Central memory CD8-positive, alpha-beta T cell (primary cell): Measurements from ENCODE around the gene MACO1.

Experiments used
- ATAC-seq: fragments of 150-1000 bp; cut with Tn5 transposase; replicated peaks from 2 replicates; pipeline ENCODE4 v1.10.0; 2022; ENCODE audit warnings: mild to moderate bottlenecking, moderate FRiP score, moderate number of reproducible peaks; ENCODE audit not compliant: poor library complexity, severe bottlenecking; ENCODE audit errors: extremely low read depth
- DNase-seq, 2 donors: peaks; one replicate each; pipeline ENCODE4 v3.0.0; 2021; ENCODE audit warnings: low spot score in 2 of 2
- H3K27ac Mint-ChIP-seq: one replicate; pipeline ENCODE4 v1.8.0; 2022; ENCODE audit warnings: low read depth, mild to moderate bottlenecking, moderate library complexity, mixed read lengths
- H3K27me3 Mint-ChIP-seq: one replicate; pipeline ENCODE4 v1.8.0; 2022; ENCODE audit warnings: mixed read lengths
- H3K36me3 Mint-ChIP-seq: one replicate; pipeline ENCODE4 v1.8.0; 2022; ENCODE audit warnings: mild to moderate bottlenecking, moderate library complexity, mixed read lengths; ENCODE audit not compliant: insufficient read depth
- H3K4me1 Mint-ChIP-seq: one replicate; pipeline ENCODE4 v1.8.0; 2022; ENCODE audit warnings: mixed read lengths
- H3K4me3 Mint-ChIP-seq: one replicate; pipeline ENCODE4 v1.8.0; 2022; ENCODE audit warnings: mild to moderate bottlenecking, moderate library complexity, mixed read lengths
- H3K9me3 Mint-ChIP-seq: one replicate; pipeline ENCODE4 v1.8.0; 2022; ENCODE audit warnings: mixed read lengths

The MACO1 gene

DNA sequence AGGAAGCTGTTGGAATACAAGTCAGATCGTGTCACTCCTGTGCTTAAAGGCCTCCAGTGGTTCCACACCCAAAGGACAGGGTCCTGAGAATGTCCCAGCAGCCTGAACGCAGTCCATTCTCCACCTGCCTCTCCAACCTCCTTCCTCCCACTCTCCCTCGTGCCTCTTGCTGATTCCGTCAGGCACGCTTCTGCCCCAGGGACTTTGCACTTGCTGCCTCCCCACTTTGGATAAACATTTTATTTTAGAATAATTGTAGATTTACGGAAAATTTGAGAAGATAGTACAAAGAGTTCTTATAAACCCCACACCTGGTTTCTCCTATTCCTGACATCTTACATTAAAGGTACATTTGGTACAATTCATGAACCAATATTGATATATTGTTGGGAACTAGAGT lies 84.3 kb downstream of the MACO1 start:
- H3K4me3 Mint-ChIP-seq: no peak overlapping the region
- H3K4me1 Mint-ChIP-seq: no peaks in the 10 kb centered on the region
- no peaks in the 10 kb centered on the region for H3K9me3 Mint-ChIP-seq
- no peak overlapping the region for H3K27ac Mint-ChIP-seq
- DNase-seq (no peak), ATAC-seq (no peak)
- H3K27me3 Mint-ChIP-seq: no peaks in the 10 kb centered on the region
- no peaks in the 10 kb centered on the region for H3K36me3 Mint-ChIP-seq

DNA sequence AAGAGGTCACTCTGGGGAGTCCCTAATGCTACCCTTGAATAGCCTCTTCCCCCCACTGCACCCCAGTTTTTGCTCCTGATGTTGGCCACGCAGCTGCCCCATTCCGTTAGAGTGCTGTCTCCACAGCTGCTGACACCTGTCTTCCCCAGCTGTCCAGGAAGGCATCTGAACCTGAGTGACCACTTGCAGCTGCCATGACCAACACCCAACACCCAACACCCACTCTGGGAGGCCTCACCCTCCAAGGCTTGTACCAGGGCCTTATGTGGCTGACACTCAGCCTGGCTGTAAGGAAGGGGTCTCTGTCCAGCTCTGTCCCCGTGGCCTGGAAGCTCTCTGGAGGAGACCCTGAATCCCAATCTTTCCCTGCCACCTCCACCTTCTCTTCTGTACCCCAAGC lies 86.0 kb downstream of the MACO1 start:
- no peaks in the 10 kb centered on the region for H3K36me3 Mint-ChIP-seq
- no peaks in the 10 kb centered on the region for H3K9me3 Mint-ChIP-seq
- H3K4me3 Mint-ChIP-seq: no peak overlapping the region
- H3K27me3 Mint-ChIP-seq: no peaks in the 10 kb centered on the region
- H3K4me1 Mint-ChIP-seq: peaks cover 7% of the 10 kb centered on the region
- DNase-seq: no peak
- ATAC-seq: no peak
- no peak overlapping the region for H3K27ac Mint-ChIP-seq

DNA sequence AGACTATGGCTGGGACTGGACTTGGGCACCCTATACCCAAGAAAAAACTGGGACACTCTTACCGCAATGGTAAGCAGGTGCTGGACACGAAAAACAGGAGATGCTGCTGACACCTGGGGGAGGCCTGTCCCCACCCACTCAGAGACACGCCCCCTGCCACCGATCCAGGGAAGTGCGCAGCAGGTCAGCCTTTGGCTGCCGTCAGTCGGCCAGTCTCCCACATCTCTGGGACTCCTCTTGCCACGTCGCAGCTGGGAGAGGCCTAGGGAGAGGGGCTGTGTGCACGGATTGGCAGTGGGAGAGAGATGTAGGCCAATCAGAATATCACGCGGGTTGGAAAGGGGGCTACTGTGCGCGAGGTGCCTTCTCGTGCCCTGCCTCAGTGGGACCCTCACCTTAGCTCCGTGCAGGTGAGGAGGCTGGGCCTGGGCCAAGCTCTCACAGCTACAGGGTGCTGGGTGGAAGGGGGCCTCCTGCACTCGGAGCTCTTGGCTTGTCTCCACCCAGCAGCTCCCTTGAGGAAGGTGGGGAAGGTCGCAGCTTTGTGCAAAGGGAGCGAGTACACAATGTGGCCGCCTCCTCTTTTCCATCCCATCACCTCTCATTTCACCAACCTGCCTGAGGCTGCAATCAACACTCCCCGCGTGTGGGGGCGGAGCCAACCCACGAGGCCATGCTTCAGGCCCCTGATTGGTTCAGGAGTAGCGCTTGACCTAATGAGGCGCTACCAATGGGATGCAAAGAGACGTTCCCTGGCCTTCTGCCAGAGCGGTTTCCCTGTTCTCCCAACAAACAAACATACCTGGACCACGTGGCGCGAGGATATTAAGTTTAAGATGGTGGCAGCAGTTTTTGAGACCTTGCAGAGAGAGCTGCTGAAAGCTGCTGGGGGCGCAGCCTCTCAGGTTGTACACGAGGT lies 87.0 kb downstream of the MACO1 start:
- DNase-seq (no peak), ATAC-seq (no peak)
- Mint-ChIP-seq H3K9me3 (no peaks in the 10 kb centered on the region), H3K4me1 (peaks cover 7% of the 10 kb centered on the region), H3K36me3 (no peaks in the 10 kb centered on the region), H3K27ac (no peak overlapping the region), H3K4me3 (no peak overlapping the region), H3K27me3 (no peaks in the 10 kb centered on the region)

DNA sequence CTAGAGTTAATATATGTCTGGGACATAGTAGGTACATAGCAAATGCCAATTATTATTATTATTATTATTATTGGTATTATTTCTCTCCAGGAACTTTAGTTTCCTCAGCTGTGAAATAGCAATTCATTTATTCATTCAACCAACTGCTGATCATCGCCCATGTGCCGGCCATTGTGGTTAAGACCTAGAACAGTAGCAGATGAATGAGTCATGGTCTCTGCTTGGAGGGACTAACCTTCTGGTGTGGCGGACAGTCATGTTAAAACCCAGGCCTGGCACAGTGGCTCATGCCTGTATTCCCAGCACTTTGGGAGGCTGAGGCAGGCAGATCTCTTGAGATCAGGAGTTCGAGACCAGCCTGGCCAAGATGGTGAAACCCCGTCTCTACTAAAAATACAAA lies 88.9 kb downstream of the MACO1 start:
- no peak for ATAC-seq

DNA sequence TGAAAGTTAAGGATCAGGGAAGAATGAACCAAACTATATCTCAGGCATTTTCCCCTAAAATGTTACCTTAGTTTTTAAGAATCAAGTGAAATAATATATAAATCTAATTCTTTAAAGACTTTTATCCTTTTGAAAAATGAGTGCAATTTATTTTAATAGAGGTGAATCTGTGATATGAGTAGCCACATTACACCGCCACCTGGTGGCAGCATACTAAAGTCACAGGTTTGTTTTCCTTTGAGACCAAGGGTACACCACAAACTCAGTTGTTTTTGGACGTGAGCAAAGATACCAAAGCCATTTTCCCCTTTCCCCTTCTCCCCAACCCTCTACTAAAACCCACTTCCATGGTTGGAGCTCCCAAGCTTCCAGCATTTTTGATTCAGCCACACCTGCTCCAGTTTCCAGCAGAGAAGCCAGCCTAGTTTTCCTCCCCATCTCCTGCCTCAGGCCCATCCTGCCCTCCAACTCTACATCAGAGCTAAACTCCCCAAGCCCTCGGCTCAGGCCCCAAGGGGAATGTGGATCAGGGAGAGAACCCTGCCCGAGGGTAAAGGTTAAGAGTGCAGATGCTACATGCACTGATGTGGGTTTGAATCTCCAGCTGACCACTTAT lies 89.9 kb downstream of the MACO1 start:
- H3K27me3 Mint-ChIP-seq: no peaks in the 10 kb centered on the region
- H3K4me3 Mint-ChIP-seq: no peak overlapping the region
- no peak overlapping the region for H3K27ac Mint-ChIP-seq
- H3K9me3 Mint-ChIP-seq: peaks cover 4% of the 10 kb centered on the region
- H3K4me1 Mint-ChIP-seq: peaks cover 7% of the 10 kb centered on the region
- DNase-seq: peak; percentile 41 to 50
- peak; percentile 54 for ATAC-seq
- H3K36me3 Mint-ChIP-seq: no peaks in the 10 kb centered on the region

More for the DNA sequence above, 88.9 kb downstream of the MACO1 start:
- no peaks in the 10 kb centered on the region for H3K36me3 Mint-ChIP-seq
- H3K4me1 Mint-ChIP-seq: peaks cover 7% of the 10 kb centered on the region
- no peak overlapping the region for H3K4me3 Mint-ChIP-seq
- H3K9me3 Mint-ChIP-seq: no peaks in the 10 kb centered on the region
- no peaks in the 10 kb centered on the region for H3K27me3 Mint-ChIP-seq
- H3K27ac Mint-ChIP-seq: no peak overlapping the region
- DNase-seq: no peak

DNA sequence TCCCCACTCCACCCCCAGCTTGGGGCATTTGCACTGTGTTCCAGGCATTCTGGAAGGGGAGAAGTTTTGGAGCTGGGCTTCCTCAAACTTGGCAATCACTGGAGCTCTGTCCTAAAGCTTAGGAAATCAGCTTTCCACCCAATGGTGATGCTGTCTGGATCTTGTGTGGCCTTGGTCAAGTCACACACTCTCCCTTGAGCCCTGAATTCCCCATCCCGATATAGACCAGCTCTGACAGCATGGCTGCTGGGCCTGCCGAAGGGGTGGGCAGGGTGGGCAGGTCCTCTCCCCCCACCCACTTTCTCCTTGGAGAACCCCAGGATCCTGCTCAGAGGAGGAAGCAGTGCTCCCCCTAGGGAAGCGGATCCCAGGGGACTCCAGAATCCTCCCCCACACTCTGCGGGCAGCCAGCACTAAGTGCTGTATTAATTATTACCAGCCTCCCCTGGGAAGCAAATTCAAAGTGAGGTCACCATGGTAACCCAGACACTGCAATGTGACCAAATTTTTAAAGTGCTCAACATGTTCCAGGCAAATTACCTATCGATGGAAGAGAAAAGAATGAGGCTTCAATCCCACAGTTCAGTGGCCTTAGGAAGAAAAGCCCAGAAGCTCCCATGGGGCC lies 91.4 kb downstream of the MACO1 start:
- DNase-seq (no peak), ATAC-seq (no peak)
- Mint-ChIP-seq H3K36me3 (no peaks in the 10 kb centered on the region), H3K4me3 (no peak overlapping the region), H3K4me1 (peaks cover 7% of the 10 kb centered on the region), H3K9me3 (peaks cover 4% of the 10 kb centered on the region), H3K27ac (no peak overlapping the region), H3K27me3 (no peaks in the 10 kb centered on the region)

DNA sequence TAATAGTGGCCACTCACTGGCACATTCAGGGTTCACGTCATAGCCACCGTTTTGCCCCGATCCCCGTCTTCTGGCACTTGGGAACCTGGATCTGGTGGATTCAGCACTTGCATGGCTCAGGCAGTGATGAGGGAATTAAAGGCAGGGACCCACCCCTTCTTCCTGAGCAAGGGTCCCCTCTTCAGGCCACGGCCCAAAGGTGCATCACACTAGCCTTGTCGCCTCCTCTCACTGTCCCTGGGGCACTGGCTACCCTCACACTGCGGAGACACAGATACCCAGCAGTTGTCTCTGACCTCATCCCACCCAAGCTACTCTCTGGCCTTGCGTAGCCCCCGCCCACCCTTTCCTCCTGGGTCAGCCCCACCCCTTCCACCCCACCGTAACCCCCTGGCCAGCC lies 92.8 kb downstream of the MACO1 start:
- no peaks in the 10 kb centered on the region for H3K36me3 Mint-ChIP-seq
- no peak for ATAC-seq
- DNase-seq: no peak
- H3K4me1 Mint-ChIP-seq: peaks cover 7% of the 10 kb centered on the region
- H3K27ac Mint-ChIP-seq: no peak overlapping the region
- peaks cover 4% of the 10 kb centered on the region for H3K9me3 Mint-ChIP-seq
- no peak overlapping the region for H3K4me3 Mint-ChIP-seq
- H3K27me3 Mint-ChIP-seq: no peaks in the 10 kb centered on the region

DNA sequence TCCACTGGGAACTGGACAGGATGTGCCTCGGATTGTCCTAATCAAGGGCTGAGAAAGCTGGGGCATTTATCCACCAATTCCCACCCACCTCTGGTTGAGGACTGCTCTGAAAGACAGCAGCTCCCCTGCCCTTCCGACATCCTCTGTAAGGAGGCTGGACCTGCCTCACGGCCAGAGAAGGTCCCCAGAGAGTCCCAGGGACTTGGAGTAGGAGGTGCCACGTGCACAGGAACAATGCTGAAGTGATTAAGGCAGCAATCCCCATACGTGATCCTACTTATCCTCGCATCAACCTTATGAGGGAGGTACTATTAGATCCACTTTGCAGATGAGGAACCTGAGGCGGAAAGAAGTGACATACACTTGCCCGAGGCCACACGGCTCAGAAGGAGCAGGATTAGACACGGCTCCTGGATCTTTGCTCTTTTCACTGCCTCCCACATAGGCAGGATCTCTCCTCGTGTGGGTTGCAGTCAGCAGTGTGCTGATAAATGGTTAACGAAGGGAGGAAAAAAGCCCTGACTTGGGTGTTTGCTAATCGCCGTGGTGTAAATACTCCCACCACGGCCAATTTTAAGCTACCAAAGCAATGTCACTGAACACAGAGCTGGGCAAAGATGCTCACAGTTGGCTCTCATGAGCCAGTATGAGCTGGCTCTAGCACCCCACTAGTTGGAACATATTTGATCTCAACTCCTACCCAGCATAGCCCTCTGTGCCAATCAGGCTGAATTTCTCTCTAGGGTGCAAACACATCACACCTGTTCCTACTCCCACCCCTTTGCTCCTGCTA lies 94.1 kb downstream of the MACO1 start:
- Mint-ChIP-seq H3K27me3 (no peaks in the 10 kb centered on the region), H3K27ac (no peak overlapping the region), H3K4me3 (no peak overlapping the region), H3K36me3 (no peaks in the 10 kb centered on the region), H3K4me1 (peaks cover 7% of the 10 kb centered on the region), H3K9me3 (peaks cover 4% of the 10 kb centered on the region)
- no peak for DNase-seq
- no peak for ATAC-seq

DNA sequence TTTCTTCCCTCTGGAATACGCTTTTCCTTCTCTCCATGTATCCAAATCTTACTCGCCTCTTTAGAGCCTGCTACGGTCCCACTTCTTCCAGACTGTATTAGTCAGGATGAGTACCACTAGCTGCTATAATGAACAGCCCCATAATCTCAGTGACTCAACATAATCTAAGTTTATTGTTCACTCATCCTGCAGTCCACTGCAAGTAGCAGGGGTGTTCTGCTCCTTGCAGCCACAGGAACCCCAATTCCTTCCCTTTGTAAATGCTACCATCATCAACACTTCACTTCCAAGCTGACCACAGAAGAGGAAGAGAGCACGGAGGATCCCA lies 94.6 kb downstream of the MACO1 start:
- Mint-ChIP-seq H3K27ac (no peak overlapping the region), H3K4me3 (no peak overlapping the region), H3K27me3 (no peaks in the 10 kb centered on the region), H3K4me1 (peaks cover 7% of the 10 kb centered on the region), H3K36me3 (no peaks in the 10 kb centered on the region), H3K9me3 (peaks cover 4% of the 10 kb centered on the region)
- ATAC-seq: no peak
- DNase-seq: no peak

DNA sequence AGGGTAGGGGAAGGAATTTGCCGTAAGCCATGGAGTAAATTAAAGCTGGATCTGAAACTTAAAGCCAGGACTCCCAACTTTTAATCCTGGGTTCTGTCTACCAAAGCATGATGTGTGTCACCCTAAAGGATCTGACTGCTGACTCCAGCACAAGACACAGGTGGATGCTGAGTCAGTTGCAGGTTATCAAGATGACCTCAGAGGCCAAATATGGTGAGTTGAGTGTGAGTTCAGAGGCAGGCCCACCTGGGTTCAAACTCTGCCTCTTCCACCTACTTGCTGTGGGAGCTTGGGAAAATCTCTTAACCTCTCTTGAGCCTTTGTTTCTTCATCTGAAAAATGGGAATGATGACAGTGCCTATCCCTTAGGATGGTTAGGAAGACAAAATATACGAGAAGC lies 96.1 kb downstream of the MACO1 start:
- H3K27me3 Mint-ChIP-seq: no peaks in the 10 kb centered on the region
- H3K4me1 Mint-ChIP-seq: no peaks in the 10 kb centered on the region
- no peak overlapping the region for H3K4me3 Mint-ChIP-seq
- H3K9me3 Mint-ChIP-seq: peaks cover 4% of the 10 kb centered on the region
- H3K36me3 Mint-ChIP-seq: no peaks in the 10 kb centered on the region
- no peak overlapping the region for H3K27ac Mint-ChIP-seq
- no peak for ATAC-seq
- no peak for DNase-seq

DNA sequence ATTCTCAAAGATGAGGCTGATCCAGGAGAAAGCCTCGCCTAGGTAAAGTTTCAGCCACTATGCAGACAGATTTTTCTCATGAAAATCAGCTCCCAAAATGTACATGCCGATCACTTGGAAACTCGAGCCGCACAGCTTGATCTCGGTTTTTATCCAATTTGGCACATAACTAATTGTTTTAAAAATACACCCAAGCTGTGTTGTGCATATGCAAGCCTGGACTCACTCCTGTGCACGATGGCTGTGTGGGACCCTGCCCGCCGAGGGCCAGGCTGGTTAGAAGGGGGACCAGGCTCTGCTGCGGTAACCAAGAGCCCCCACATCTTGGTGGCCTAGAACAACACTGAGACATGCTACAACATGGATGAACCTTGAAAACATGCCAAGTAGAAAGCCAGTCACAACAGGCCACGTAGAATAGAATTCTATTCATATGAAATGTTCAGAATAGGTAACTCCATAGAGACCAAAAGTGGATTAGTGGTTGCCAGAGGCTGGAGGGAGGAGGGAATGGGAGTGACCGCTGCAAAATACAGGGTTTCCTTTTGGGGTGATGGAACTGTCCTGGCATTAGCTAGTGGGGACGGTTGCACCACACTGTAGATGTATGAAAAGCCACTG lies 96.6 kb downstream of the MACO1 start:
- no peak overlapping the region for H3K27ac Mint-ChIP-seq
- no peaks in the 10 kb centered on the region for H3K4me1 Mint-ChIP-seq
- peaks cover 4% of the 10 kb centered on the region for H3K9me3 Mint-ChIP-seq
- no peak for ATAC-seq
- no peak for DNase-seq
- H3K27me3 Mint-ChIP-seq: no peaks in the 10 kb centered on the region
- no peaks in the 10 kb centered on the region for H3K36me3 Mint-ChIP-seq
- no peak overlapping the region for H3K4me3 Mint-ChIP-seq

DNA sequence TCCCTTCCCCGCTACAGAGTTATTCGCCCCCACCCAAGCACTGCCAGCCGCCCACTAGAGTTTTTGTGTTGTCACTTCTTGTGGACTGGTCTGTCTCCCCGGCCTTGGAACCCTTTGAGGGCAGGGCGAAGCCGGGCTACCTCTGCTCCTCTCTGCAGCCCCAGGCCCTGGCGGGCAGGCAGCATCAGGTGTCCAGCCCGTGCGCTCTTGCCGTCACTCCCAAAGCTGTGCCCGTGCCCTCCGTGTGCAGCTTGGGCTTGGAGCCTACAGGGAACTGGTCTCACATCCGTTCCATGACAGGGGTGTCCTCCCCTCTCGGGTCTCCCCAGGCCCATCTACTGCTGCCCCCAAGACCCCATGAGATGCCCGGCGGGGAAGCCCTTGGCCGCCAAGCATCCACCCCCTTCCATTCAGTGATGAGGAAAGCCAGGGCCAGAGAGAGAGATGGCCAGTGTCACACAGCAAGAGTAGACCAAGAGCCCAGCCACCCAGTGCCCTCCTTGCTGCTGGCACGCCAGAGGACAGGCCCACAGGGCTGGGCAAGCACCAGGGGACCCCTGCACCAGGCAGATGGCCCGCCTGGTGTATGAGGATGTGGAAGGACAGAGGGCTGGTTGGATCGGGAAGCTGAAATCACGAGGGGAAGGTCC lies 97.4 kb downstream of the MACO1 start:
- Mint-ChIP-seq H3K9me3 (peaks cover 4% of the 10 kb centered on the region), H3K4me1 (no peaks in the 10 kb centered on the region), H3K27me3 (no peaks in the 10 kb centered on the region), H3K36me3 (no peaks in the 10 kb centered on the region), H3K27ac (no peak overlapping the region), H3K4me3 (no peak overlapping the region)
- ATAC-seq (no peak), DNase-seq (no peak)
